GM20000 (cell line): ENCODE data around the gene SEMA3B.
A peak's percentile ranks its signal among the peaks of the same experiment; 100 is the strongest.

ENCODE experiments used
- DNase-seq: peaks from one replicate; pipeline ENCODE4 v3.0.0; 2012; ENCODE audit warnings: low spot score
- TF ChIP-seq, protein P1 (sequence below): IDR thresholded peaks from 2 replicates; pipeline ENCODE4 v1.5.1; 2012; ENCODE audit warnings: mild to moderate bottlenecking, control low read depth; ENCODE audit errors: extremely low read depth, missing control alignments

The SEMA3B gene

DNA sequence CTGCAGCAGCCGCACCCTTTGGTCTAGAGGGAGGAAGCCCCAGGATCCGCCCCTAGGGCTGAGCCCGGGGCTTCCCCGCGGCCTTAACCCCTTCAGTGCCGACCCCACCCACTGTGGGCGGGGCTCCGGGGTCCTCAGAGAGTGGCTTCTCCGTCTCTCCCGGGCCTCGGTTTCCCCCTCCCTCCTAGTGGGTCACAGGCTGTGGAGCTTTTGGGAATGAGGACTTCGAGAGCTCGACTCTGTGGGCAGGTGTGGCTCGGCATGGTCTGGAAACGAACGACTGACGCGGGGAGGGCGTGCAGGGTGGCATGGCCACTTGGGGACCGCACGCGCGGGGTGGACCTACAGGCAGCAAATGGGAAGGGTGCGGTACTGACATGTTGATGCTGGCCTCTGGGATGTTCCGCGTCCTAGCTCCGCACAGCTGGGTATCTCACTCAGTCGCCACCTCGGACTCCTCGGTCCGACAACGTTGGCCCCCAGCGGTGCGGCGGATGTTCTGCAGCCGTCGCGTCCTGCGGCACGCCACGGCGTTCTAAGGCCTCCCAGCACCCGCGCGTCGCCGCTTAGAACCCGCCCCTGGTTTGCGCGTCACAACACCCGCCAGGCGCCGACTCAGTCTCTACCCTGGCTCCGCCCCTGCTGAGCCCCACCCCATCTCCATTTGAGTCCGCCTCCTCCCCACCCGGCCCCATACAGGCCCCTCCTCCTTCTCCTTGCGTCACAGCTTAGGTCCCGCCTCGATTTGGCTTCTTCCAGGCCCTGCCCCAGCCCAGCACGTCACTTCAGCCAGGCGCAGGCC, 30.1 kb downstream of the SEMA3B start, which contains the start of the genes HYAL3 and NAA80:
Gene HYAL3, minus strand, starts transcription at position 570 of the 802 bp plus-strand sequence. CDS start 3,803 bp downstream, outside the sequence.
Gene NAA80, minus strand, starts transcription at position 570 of the 802 bp plus-strand sequence. CDS start 1,942 bp downstream, outside the sequence.
- DNase-seq: peak; percentile 98
- TF ChIP-seq, protein P1, sequence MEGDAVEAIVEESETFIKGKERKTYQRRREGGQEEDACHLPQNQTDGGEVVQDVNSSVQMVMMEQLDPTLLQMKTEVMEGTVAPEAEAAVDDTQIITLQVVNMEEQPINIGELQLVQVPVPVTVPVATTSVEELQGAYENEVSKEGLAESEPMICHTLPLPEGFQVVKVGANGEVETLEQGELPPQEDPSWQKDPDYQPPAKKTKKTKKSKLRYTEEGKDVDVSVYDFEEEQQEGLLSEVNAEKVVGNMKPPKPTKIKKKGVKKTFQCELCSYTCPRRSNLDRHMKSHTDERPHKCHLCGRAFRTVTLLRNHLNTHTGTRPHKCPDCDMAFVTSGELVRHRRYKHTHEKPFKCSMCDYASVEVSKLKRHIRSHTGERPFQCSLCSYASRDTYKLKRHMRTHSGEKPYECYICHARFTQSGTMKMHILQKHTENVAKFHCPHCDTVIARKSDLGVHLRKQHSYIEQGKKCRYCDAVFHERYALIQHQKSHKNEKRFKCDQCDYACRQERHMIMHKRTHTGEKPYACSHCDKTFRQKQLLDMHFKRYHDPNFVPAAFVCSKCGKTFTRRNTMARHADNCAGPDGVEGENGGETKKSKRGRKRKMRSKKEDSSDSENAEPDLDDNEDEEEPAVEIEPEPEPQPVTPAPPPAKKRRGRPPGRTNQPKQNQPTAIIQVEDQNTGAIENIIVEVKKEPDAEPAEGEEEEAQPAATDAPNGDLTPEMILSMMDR: no peak

DNA sequence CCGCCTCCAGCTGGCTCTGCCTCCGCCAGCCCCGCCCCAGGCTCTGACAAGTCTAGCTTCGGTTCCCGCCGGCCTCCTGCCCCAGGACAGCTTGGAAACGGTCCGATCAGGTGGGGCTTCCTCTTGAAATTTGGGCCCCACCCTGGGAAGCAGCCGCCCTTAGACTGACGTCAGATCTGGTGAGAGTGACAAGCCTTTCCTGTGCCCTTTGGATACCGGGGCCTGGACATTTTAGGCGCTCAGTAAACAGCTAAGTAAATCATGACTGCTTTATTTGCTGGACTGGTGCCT, 30.6 kb downstream of the SEMA3B start:
- DNase-seq: no peak
- TF ChIP-seq, protein P1: no peak

DNA sequence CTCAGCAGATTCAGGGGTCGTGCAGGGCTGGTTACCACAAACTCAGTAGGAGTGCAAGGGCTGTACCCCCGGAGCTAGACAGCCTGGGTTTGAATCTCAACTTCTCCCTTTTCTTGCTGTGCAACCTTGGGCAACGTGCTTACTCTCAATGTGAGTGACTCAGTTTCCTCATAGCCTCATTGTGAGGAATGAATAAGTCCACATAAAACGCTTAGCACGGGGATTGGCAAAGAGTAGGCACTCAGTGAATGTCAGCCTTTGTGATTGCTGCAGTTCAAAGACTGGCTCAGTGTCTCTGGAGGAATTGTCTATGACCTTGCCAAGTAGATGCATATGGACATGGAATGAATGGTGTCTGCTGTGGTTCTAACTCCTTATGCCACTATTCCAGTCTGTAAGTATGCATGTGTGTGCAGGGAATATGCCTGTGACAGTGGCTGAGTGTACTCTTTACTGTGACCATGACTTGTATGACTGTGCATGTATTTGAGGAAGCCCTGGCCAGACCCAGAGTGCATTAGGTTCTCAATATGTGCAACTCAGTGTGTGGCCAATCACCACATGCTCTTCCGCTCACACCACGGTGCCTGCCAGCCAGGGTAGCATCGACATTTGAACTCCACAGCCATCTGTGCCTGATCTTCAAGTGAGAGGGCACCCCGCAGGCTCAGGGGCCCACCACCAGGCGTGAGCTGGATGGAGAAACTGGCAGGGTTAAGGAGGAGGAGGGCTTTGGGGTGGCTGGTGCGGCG, 31.2 kb downstream of the SEMA3B start:
- no peak for DNase-seq
- TF ChIP-seq, protein P1: no peak

DNA sequence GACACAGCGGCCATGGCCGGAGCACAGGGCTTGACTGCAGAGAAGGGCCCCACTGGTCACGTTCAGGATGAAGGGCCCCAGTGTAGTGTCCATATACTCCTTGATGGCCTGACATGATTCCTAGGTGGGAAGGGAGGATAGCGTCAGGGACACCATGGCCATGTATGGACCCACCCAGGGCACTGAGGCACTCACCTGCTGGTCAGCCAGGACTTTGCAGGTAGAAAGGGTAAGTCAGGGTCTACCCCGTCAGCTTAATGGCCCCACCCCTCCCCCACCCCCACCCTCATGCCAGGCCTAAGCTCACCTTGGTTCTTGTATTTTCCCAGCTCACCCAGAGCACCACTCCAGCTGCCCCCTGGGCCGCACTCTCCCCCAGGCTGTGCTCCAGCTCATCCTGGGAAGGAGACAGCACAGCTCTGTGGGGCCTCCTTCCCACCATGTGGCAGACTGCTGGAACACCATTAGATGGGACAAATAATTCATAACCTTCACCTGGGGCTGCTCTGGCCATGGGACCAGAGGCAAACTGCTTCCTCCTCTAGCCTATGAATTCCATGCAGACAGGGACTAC, 31.8 kb downstream of the SEMA3B start:
- TF ChIP-seq, protein P1: no peak
- DNase-seq: no peak

DNA sequence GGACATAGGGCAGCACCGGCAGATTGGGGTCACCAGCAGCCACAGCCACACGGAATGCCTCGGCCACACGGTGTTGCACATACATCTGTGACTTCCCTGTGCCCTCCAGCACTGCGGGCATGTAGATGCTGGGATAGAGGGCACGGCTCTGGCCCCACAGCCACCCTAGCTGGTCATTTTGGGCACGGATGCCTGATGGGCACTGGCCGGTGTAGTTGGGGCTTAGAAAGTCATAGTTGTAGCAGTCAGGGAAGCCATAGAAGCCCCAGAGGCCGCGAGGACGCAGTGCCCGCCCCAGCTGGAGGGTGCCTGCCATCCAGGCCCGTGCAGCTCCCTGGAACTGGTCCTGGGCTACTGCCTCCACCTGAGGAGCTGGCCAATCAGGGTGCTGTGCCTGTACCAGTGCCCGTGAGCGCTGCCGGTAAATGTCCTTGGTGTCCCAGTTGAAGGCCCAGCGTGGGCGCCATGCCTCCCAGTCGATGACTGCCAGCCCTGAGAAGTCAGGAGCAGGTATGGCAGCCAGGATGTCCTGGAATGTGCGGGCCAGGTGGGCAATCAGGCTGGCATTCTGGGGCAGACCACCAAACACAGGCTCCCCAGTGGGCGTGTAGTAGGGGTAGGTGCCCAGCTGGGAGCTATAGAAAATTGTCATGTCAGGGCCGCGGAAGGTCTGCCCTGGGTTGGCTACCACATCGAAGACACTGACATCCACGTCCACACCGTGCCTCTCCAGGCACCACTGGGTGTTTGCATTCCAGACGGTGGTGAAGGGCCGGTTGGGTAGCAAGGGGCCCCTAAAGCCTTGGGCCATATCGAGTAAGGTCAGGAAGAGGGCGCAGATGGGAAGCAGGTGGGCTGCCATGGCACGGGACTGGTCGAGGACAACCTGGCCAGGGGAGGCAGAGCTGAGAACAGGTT, 33.4 kb downstream of the SEMA3B start:
- TF ChIP-seq, protein P1: no peak
- DNase-seq: no peak

DNA sequence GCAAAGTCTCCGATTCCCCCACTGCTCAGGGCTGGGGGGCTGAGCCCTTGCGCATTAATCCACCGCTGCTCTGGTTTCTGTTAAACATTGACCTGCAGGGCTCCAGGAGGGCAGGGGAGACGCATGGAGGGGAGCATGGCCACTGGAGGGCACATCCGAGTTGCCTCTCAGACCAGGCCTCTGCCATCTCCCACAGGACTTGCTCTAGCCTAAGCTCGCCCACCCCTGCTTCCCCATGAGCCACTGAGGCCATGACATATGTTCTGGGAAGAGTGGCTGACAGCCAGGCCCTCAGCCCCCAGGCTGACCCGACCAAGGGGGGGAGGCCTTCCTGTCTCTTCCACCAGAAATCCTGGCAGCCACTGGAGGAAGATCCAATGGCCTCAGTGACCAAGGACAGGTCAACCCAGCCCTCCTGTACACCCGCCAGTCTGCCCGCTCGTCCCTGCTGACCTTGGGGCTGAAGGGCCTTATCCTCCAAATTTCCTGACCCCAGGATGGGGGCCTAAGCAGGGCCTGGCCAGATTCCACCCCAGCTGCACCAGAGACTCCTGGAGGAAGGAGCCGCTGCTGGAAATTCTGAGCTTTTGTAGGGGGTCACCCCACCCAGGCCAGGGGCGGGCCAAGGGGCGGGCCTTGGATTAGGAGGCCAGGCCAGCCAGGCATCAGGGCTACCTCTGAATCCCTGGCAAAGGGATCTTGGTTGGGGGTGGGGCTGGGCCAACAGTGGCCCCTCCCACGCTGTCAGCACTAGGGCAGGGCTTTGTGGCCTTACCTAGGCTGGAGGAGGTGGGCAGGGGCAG, 34.3 kb downstream of the SEMA3B start, which contains the start of gene HYAL1:
Gene HYAL1, minus strand, starts transcription at position 562 of the 803 bp plus-strand sequence. CDS start 618 bp downstream, outside the sequence.
- TF ChIP-seq, protein P1: no peak
- DNase-seq: no peak
